OCI-M1 (cell line): ENCODE measurements around the gene GBA3.

Source experiments
- DNase-seq: peaks from one replicate; lab custom pipeline; 2025; lab: John Stamatoyannopoulos, UW

Gene GBA3

GRCh38 chr4:22787753-22788375 lies 95.1 kb downstream of the GBA3 start:
- DNase-seq = no peak

DNA sequence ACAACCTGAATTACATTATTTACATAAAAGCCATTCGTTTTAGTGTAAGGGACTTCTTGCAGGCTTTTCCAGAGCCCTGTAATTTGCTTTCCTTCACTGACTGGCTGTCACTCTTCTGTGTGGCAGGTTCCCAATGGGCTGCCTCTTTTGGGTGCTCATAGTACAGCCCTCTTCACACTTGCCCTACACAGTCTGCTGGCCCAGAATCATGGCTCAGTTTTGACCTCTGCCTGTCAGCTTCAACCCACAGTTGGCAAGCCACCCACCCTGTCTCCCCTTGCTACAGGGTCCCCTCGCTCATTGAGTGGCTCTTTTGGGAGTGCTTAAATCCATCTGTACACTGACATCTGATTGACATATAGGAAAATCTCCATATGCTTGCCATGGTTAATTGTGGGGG lies 97.9 kb downstream of the GBA3 start:
- no peak for DNase-seq

DNA sequence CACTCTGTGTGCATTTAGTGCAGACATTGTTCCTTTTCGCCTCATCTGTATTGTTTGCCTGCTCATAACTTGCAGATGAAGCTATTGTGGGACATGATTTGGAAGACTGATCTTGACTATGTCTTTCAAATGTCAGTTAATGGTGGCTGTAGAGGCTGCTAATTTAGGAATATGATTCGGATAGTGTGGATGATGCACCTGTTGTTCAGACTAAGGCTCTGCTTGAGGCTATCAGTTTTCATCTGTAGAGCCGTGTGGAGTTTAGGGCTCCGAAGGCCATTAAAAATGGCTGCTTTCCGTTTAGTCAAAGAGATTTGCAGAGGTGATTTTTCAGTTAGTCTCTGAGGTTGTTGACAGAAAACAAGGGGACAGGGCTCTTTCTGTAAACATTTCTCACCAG lies 102.0 kb downstream of the GBA3 start:
- no peak for DNase-seq

DNA sequence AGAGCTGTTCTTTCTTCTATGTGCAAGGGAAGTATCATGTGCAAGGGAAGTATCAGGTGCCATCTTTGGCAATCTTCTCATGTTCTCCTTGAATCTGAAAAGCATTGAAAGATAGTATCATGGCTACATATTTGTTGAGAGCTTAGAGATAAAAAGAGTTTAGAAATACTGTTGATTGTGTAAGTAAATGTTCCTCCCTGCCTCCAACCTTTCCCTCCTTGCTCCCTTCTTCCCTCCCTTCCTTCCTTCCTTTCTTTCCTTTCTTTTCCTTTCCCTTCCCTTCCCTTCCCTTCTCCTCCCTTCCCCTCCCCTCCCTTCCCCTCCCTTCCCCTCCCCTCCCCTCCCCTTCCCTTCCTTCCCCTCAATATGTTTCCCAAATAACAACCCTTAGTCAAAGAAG lies 108.7 kb downstream of the GBA3 start:
- no peak for DNase-seq

DNA sequence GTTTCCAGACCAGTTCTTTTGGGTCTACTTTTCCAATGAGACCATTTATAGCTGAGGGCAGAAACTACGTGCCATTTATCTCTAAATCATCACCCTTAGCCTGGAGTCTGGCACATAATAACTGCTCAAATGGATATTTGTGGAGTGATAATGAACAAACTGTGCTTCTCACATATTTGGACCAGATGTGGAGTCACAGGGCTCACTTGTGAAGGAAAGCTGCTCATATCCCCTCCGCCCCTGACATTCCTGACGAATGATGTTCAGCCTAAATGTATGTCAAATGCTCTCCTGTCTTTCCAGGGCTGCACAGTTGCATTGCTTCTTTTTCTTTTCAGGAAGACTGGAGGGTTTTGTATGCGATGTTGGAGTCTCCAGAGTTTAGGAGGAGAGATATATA lies 110.1 kb downstream of the GBA3 start:
- no peak for DNase-seq

DNA sequence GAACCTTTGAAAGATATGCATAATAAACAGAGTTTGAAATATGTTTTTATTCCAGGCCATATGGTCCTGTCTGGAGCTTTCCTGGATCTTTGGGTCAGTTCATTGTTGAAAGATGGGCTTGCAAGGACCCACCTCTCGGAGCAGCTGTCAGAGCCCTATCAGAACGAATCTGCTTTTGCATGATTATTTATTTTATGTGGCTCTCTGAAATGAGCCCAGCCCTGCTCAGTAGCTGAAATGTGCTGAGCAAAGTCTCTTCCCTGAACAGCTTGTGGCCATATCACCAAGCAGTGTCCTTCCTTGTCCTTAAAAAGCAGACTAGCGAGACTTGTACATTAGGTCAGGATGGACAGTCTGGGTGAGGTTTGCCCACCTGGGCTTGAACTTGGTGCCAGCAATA lies 110.8 kb downstream of the GBA3 start:
- no peak for DNase-seq

GRCh38 chr4:22814906-22815305 lies 122.2 kb downstream of the GBA3 start:
- DNase-seq = no peak

DNA sequence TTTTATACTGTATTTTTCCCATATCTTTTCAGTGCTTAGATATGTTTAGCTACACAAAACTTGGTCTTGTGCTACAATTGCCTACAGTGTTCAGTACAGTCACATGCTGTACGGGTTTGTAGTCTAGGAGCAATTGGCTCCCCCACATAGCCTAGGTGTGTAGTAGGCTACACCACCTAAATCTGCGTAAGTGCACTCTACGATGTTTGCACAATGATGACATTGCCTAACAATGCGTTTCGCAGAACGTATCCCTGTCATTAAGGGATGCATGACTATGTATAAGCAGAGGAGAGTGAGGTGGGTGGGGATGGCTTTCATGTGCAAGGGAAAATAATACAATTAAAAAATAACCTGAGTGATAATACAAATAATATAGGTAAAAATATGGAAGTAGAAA lies 131.4 kb downstream of the GBA3 start:
- DNase-seq = no peak

DNA sequence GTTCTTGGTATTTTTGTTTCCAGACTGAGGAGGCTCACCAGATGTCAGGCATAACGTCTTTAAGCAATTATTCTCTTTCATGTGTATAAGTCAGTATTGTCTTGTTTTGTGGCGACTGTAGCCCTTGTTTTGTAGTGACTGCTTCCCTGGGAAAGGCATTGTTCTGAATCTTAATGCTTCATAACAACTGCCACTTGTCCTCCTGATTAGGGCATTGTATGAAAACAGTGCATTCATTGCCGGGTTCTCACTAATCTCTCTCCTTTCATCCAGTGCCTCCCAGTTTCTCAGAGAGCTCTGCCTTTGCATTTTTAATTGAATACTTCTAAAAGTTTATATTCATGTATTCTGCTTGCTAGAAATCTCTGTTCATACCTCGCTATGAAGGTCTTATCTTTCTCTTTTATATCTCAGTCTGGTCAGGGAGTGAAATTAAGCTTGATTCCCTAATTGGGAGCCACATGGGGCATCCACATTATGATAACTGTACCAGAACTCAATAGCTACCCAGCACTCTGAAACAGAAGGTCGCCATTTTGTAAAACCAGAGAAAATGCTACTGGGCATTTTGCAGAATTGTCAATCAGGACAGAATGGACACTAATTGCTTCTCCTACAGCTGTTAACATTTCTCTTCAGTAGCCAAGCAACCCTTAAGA lies 149.8 kb downstream of the GBA3 start:
- no peak for DNase-seq

DNA sequence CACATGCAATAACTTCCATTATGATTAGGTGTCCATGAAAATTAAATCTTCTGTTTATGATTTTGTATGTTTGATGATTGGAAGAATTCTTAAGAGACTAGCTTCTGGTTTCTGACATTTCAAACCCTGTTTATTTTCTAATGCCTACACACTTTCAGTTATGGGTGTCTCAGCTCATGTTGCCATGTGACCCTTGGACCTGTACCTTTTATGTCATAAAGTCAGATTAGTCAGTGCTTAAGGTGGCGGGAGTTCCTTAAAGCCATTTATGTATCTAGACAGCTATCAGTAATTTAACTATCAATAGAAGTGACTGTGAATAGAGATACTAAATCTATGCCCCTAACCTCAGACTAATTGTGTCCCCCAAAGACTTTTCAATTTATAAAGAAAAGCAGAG lies 155.6 kb downstream of the GBA3 start:
- DNase-seq = no peak

DNA sequence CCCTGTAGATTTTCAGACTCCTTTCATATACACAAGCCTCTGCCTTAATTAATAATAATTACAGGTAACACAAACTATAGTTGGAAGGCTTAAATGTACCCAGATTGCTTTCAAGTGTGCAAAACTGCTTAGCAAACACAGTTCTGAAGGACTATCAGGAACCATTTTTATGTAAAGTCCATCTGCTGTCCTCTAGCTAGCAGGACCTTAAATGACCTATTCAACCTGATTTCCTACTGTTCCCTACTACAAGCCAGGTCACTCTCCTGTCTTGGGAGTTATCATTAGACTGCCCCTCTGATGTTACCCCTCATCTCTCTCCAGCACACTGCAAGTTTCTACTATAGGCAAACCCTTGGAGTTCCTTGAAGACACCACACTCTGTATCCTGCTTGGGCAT lies 157.3 kb downstream of the GBA3 start:
- no peak for DNase-seq

GRCh38 chr4:22850630-22851029 lies 157.9 kb downstream of the GBA3 start:
- no peak for DNase-seq

GRCh38 chr4:22857411-22857810 lies 164.7 kb downstream of the GBA3 start:
- DNase-seq = peak; percentile 21

DNA sequence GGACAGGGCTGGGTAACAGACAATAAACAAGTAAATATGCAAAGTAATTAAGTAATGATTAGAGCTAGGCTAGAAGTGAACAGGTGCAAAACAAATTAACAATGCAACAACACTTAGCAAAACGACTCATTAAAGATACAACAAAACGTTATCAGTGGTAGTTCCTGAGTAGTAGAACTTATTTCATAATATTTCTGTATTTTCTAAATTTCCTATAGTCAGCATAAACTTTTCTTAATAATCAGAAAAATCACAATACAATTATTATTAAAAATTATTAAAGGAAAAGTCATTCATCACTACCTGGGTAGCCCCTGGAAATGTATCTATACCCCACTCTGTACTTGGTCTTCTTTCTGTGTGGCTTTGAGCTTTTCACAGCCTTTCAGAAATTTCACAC lies 166.6 kb downstream of the GBA3 start:
- no peak for DNase-seq
